ENCODE data around the gene LDHAL6B. TPM values are rescaled to one million over a fixed set of nuclear protein-coding genes. Genes with fewer than 3 reads are reported as not detected.
"Not testable (repeated sequence)": the region's sequence is repeated elsewhere in the genome, so short reads cannot be mapped to it uniquely, and the experiment has no call there.

The LDHAL6B gene
- polyA plus RNA-seq, 3 donors: not detected

DNA sequence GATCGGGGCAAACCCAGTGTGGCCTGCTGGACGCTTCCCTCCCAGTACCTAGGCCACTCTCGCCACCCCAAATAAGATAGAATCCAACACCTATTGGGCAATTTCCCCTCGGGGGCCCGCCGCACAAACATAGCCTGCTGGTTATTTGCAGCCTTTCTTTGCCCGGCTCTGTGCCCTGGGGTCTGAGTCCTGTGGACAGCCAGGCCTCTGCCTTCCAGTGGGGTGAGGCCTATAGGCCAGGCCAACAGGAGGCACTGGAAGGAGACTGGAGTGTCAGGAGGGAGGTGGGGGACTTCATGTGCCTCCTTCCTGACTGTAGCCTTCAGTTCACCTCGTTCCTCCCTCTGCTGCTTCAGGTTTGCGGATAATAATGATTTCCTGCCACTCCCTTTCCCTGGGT, 47.4 kb upstream of the LDHAL6B start:
- peaks cover 13% of the 10 kb centered on the region for H3K4me1 Mint-ChIP-seq
- H3K27me3 ChIP-seq (ENCODE audit: control insufficient read depth in 2 of 2, insufficient read depth in 2 of 2, low read length in 2 of 2): no peaks in the 10 kb centered on the region
- H3K36me3 Mint-ChIP-seq: peaks cover 43 to 65% of the 10 kb centered on the region in 2 donors
- DNase-seq: no peak
- peak overlapping the region; percentile 49 for H3K9ac ChIP-seq (ENCODE audit: insufficient read depth, low read length, poor library complexity, severe bottlenecking)
- no peak overlapping the region for H3K4me3 ChIP-seq (replicated peaks in 1 of 3; ENCODE audit: low read depth in 2 of 3, low read length in 3 of 3)
- 3% methylated on average over 5 of the region's 9 CpGs for WGBS (ENCODE audit: insufficient coverage)
- peak overlapping the region in 4 of 7 donors; percentile 7 to 83 (median 60) for H3K27ac Mint-ChIP-seq
- peak overlapping the region; percentile 14 for H3K4me2 ChIP-seq (replicated peaks; ENCODE audit: extremely low read depth, low read length, poor library complexity, severe bottlenecking)
- peak overlapping the region; percentile 64 for H2AFZ ChIP-seq (ENCODE audit: insufficient read depth, low read depth, low read length, poor library complexity, severe bottlenecking)
- H3K36me3 ChIP-seq (replicated peaks in 1 of 2; ENCODE audit: control insufficient read depth in 1 of 2, insufficient read depth in 2 of 2, low read length in 2 of 2): peaks cover 39 to 56% of the 10 kb centered on the region in 2 donors
- peak overlapping the region in 1 of 2 donors; percentile 48 for H3K4me3 Mint-ChIP-seq
- no peaks in the 10 kb centered on the region for H4K20me1 ChIP-seq (ENCODE audit: insufficient read depth, low read length)
- no peaks in the 10 kb centered on the region for H3K9me3 ChIP-seq (replicated peaks in 1 of 2; ENCODE audit: control insufficient read depth in 1 of 2, insufficient read depth in 1 of 2, low read length in 2 of 2)
- intact Hi-C loops (cut with micrococcal nuclease): loop anchor here in 1 of 2 donors (10.0 kb wide), 1 partner anchor 336 kb away; no protein-coding TSS in a partner anchor
- TF ChIP-seq CTCF (IDR thresholded peaks at IDR 0.05): no peak
- H3K79me2 ChIP-seq (ENCODE audit: insufficient read depth, low read length): no peaks in the 10 kb centered on the region
- peaks cover 0 to 2% (median 1%) of the 10 kb centered on the region in 3 donors for H3K27me3 Mint-ChIP-seq (ENCODE audit: low read depth in 3 of 3)
- H3K9me3 Mint-ChIP-seq: peaks cover 0 to 1% (median 0%) of the 10 kb centered on the region in 7 donors
- peak overlapping the region in 1 of 2 donors; percentile 51 for H3K27ac ChIP-seq (ENCODE audit: low read depth in 1 of 2, low read length in 2 of 2)
- peaks cover 10 to 12% of the 10 kb centered on the region in 2 donors for H3K4me1 ChIP-seq (ENCODE audit: control insufficient read depth in 1 of 2, insufficient read depth in 2 of 2, low read length in 2 of 2)

GRCh38 chr15:59160880-59161593, 45.6 kb upstream of the LDHAL6B start:
- Histone ChIP-seq H3K36me3 (replicated peaks in 1 of 2; ENCODE audit: control insufficient read depth in 1 of 2, insufficient read depth in 2 of 2, low read length in 2 of 2) (peaks cover 28 to 45% of the 10 kb centered on the region in 2 donors), H3K27ac (ENCODE audit: low read depth in 1 of 2, low read length in 2 of 2) (no peak overlapping the region), H3K27me3 (ENCODE audit: control insufficient read depth in 2 of 2, insufficient read depth in 2 of 2, low read length in 2 of 2) (no peaks in the 10 kb centered on the region), H3K4me3 (replicated peaks in 1 of 3; ENCODE audit: low read depth in 2 of 3, low read length in 3 of 3) (no peak overlapping the region), H3K9me3 (replicated peaks in 1 of 2; ENCODE audit: control insufficient read depth in 1 of 2, insufficient read depth in 1 of 2, low read length in 2 of 2) (no peaks in the 10 kb centered on the region), H3K9ac (ENCODE audit: insufficient read depth, low read length, poor library complexity, severe bottlenecking) (no peak overlapping the region), H3K4me1 (ENCODE audit: control insufficient read depth in 1 of 2, insufficient read depth in 2 of 2, low read length in 2 of 2) (peaks cover 10 to 12% of the 10 kb centered on the region in 2 donors), H2AFZ (ENCODE audit: insufficient read depth, low read depth, low read length, poor library complexity, severe bottlenecking) (no peak overlapping the region), H4K20me1 (ENCODE audit: insufficient read depth, low read length) (no peaks in the 10 kb centered on the region), H3K4me2 (replicated peaks; ENCODE audit: extremely low read depth, low read length, poor library complexity, severe bottlenecking) (no peak overlapping the region), H3K79me2 (ENCODE audit: insufficient read depth, low read length) (no peaks in the 10 kb centered on the region)
- peaks cover 40 to 60% of the 10 kb centered on the region in 2 donors for H3K36me3 Mint-ChIP-seq
- no peak for DNase-seq
- intact Hi-C loops (cut with micrococcal nuclease): loop anchor here in 1 of 2 donors (10.0 kb wide), 1 partner anchor 334 kb away; no protein-coding TSS in a partner anchor
- H3K4me3 Mint-ChIP-seq: no peak overlapping the region
- H3K4me1 Mint-ChIP-seq: peaks cover 18% of the 10 kb centered on the region
- peaks cover 0 to 5% (median 0%) of the 10 kb centered on the region in 7 donors for H3K9me3 Mint-ChIP-seq
- no peak overlapping the region for H3K27ac Mint-ChIP-seq
- peaks cover 0 to 2% (median 1%) of the 10 kb centered on the region in 3 donors for H3K27me3 Mint-ChIP-seq (ENCODE audit: low read depth in 3 of 3)
- WGBS (ENCODE audit: insufficient coverage): 96% methylated on average over 23 of the region's 23 CpGs
- peak; percentile 59 for TF ChIP-seq CTCF (IDR thresholded peaks at IDR 0.05)

DNA sequence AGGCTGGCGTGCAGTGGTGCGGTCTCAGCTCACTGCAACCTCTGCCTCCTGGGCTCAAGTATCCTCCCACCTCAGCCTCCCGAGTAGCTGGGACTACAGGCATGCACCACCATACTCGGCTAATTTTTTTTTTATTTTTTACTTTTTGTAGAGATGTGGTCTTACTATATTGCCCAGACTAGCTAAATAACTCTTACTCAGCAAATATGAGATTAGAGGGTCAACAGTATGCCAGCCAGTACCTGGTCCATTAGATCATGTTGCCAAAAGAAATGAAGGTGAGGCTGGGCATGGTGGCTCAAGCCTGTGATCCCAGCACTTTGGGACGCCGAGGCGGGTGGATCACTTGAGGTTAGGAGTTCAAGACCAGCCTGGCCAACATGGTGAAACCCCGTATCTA, 44.6 kb upstream of the LDHAL6B start:
- not testable (repeated sequence) for H3K9ac ChIP-seq (ENCODE audit: insufficient read depth, low read length, poor library complexity, severe bottlenecking); H3K27me3 Mint-ChIP-seq (ENCODE audit: low read depth in 3 of 3); H3K79me2 ChIP-seq (ENCODE audit: insufficient read depth, low read length); DNase-seq; H3K4me3 Mint-ChIP-seq; H4K20me1 ChIP-seq (ENCODE audit: insufficient read depth, low read length); H3K27me3 ChIP-seq (ENCODE audit: control insufficient read depth in 2 of 2, insufficient read depth in 2 of 2, low read length in 2 of 2); H3K27ac ChIP-seq (ENCODE audit: low read depth in 1 of 2, low read length in 2 of 2); H3K4me2 ChIP-seq (replicated peaks; ENCODE audit: extremely low read depth, low read length, poor library complexity, severe bottlenecking); H3K27ac Mint-ChIP-seq; H3K9me3 ChIP-seq (replicated peaks in 1 of 2; ENCODE audit: control insufficient read depth in 1 of 2, insufficient read depth in 1 of 2, low read length in 2 of 2); H3K4me3 ChIP-seq (replicated peaks in 1 of 3; ENCODE audit: low read depth in 2 of 3, low read length in 3 of 3); H3K9me3 Mint-ChIP-seq; H2AFZ ChIP-seq (ENCODE audit: insufficient read depth, low read depth, low read length, poor library complexity, severe bottlenecking)
- intact Hi-C loops (cut with micrococcal nuclease): loop anchor here in 1 of 2 donors (10.0 kb wide), 1 partner anchor 333 kb away; no protein-coding TSS in a partner anchor
- Mint-ChIP-seq H3K4me1 (peaks cover 19% of the 10 kb centered on the region), H3K36me3 (peaks cover 40 to 58% of the 10 kb centered on the region in 2 donors)
- 94% methylated on average over 3 of the region's 8 CpGs for WGBS (ENCODE audit: insufficient coverage)
- peaks cover 26 to 36% of the 10 kb centered on the region in 2 donors for H3K36me3 ChIP-seq (replicated peaks in 1 of 2; ENCODE audit: control insufficient read depth in 1 of 2, insufficient read depth in 2 of 2, low read length in 2 of 2)
- H3K4me1 ChIP-seq (ENCODE audit: control insufficient read depth in 1 of 2, insufficient read depth in 2 of 2, low read length in 2 of 2): peaks cover 10 to 12% of the 10 kb centered on the region in 2 donors
